Caco-2 (cell line): ENCODE measurements around the gene GPC6. TPM values are rescaled to one million over a fixed set of nuclear protein-coding genes. Genes with fewer than 3 reads are reported as not detected.

Source experiments
- BruUV-seq: library from RNA; stranded (reverse); fragments of 400-500 nt; replicated peaks from 2 replicates; lab custom pipeline; 2021; lab: Mats Ljungman, UMichigan
- CTCF ChIA-PET: fragments of 300-600 bp; sonication (Branson Sonifier 250); formaldehyde crosslinking; loops from one replicate; lab custom pipeline; 2022; ENCODE audit warnings: antibody characterized with exemption; lab: Charles Lee
- POLR2A ChIA-PET: fragments of 300-600 bp; sonication (Branson Sonifier 250); formaldehyde crosslinking; loops from one replicate; lab custom pipeline; 2022; ENCODE audit warnings: antibody characterized with exemption; lab: Charles Lee
- DNase-seq, 2 experiments: peaks; one replicate each; pipeline versions ENCODE4 v3.0.0 to v3.0.0-alpha.2; 2020 to 2022
- H3K27me3 ChIP-seq: replicated peaks from 2 replicates; pipeline ENCODE4 v1.6.0; 2011; ENCODE audit warnings: low read length; ENCODE audit not compliant: control insufficient read depth, insufficient read depth
- H3K36me3 ChIP-seq: 2 replicates; pipeline ENCODE4 v1.5.1; 2011; ENCODE audit warnings: low read length; ENCODE audit not compliant: control insufficient read depth, insufficient read depth
- H3K4me1 ChIP-seq: fragments of 250-450 bp; sonication (Bioruptor Pico); 2 replicates; pipeline ENCODE4 v1.5.1; 2020; ENCODE audit warnings: mild to moderate bottlenecking
- H3K4me3 ChIP-seq: 2 replicates; pipeline ENCODE4 v1.5.1; 2011; ENCODE audit warnings: low read depth, mild to moderate bottlenecking, control low read depth, low read length
- H3K9me3 ChIP-seq: fragments of 250-450 bp; sonication (Bioruptor Pico); 2 replicates; pipeline ENCODE4 v1.5.1; 2020; ENCODE audit warnings: mild to moderate bottlenecking, moderate library complexity
- H3K27ac Mint-ChIP-seq: one replicate; pipeline ENCODE4 v1.8.0; 2022; ENCODE audit warnings: mixed read lengths; ENCODE audit not compliant: unreplicated experiment
- H3K27me3 Mint-ChIP-seq: one replicate; pipeline ENCODE4 v1.8.0; 2022; ENCODE audit warnings: mixed read lengths; ENCODE audit not compliant: insufficient read depth, unreplicated experiment
- H3K36me3 Mint-ChIP-seq: one replicate; pipeline ENCODE4 v1.8.0; 2022; ENCODE audit warnings: mild to moderate bottlenecking, mixed read lengths; ENCODE audit not compliant: insufficient read depth, unreplicated experiment
- H3K4me1 Mint-ChIP-seq: one replicate; pipeline ENCODE4 v1.8.0; 2022; ENCODE audit warnings: low read depth, mixed read lengths; ENCODE audit not compliant: unreplicated experiment
- H3K4me3 Mint-ChIP-seq: one replicate; pipeline ENCODE4 v1.8.0; 2022; ENCODE audit warnings: mild to moderate bottlenecking, moderate library complexity, mixed read lengths; ENCODE audit not compliant: unreplicated experiment
- H3K9me3 Mint-ChIP-seq: one replicate; pipeline ENCODE4 v1.8.0; 2022; ENCODE audit warnings: mixed read lengths; ENCODE audit not compliant: unreplicated experiment
- CTCF ChIP-seq, 2 experiments: fragments of 200-600 bp in 1 of 2; IDR thresholded peaks; 1 replicate in 1 of 2; 2 replicates in 1 of 2; pipeline versions ENCODE4 v1.5.1 to v1.8.0; 2011 to 2022; ENCODE audit warnings: antibody characterized with exemption in 1 of 2, control low read depth in 1 of 2, inconsistent platforms in 1 of 2, low read depth in 1 of 2, low read length in 1 of 2, mild to moderate bottlenecking in 1 of 2, moderate library complexity in 1 of 2; ENCODE audit not compliant: insufficient read depth in 1 of 2, severe bottlenecking in 1 of 2, unreplicated experiment in 1 of 2
- intact Hi-C: fragments of 100-400 bp; cut with micrococcal nuclease; formaldehyde crosslinking; loops from one replicate; pipeline ENCODE4 v1.10.0; 2022; ENCODE audit not compliant: unreplicated experiment
- total RNA-seq: library from RNA; stranded (reverse); gene quantifications from 2 replicates; pipeline ENCODE4 v1.2.3, GENCODE V29; 2022

GPC6 gene
- total RNA-seq, 1 experiment from 2014 or later: 0.16 TPM

- H3K27ac Mint-ChIP-seq: no peak overlapping the region
- CTCF ChIA-PET: no interaction called here
Observed at GRCh38 chr13:93298713-93299112, 72.1 kb downstream of the GPC6 start.

GRCh38 chr13:93304134-93304533 lies 77.5 kb downstream of the GPC6 start:
- H3K36me3 ChIP-seq: no peaks in the 10 kb centered on the region
- Mint-ChIP-seq H3K27ac (no peak overlapping the region), H3K36me3 (no peaks in the 10 kb centered on the region), H3K9me3 (no peaks in the 10 kb centered on the region), H3K4me3 (no peak overlapping the region), H3K4me1 (no peaks in the 10 kb centered on the region), H3K27me3 (no peaks in the 10 kb centered on the region)
- ChIA-PET CTCF (no interaction called here), POLR2A (no interaction called here)
- BruUV-seq: no TSS peak
- TF ChIP-seq CTCF (IDR thresholded peaks at IDR 0.05; ENCODE audit: insufficient read depth in 1 of 2, low read depth in 1 of 2, low read length in 1 of 2, severe bottlenecking in 1 of 2, unreplicated experiment in 1 of 2): no peak
- no peak overlapping the region for H3K4me3 ChIP-seq
- no peaks in the 10 kb centered on the region for H3K4me1 ChIP-seq
- DNase-seq: no peak
- H3K27me3 ChIP-seq: no peaks in the 10 kb centered on the region
- intact Hi-C loops: no loop called here
- H3K9me3 ChIP-seq: no peaks in the 10 kb centered on the region

More at GRCh38 chr13:93298713-93299112, 72.1 kb downstream of the GPC6 start:
- H3K4me1 ChIP-seq: no peaks in the 10 kb centered on the region
- no peaks in the 10 kb centered on the region for H3K27me3 ChIP-seq
- no peaks in the 10 kb centered on the region for H3K9me3 ChIP-seq
- no TSS peak for BruUV-seq
- intact Hi-C loops: no loop called here
- H3K36me3 Mint-ChIP-seq: no peaks in the 10 kb centered on the region
- H3K36me3 ChIP-seq: no peaks in the 10 kb centered on the region
- no peak overlapping the region for H3K4me3 ChIP-seq
- POLR2A ChIA-PET: no interaction called here
- no peak for TF ChIP-seq CTCF (IDR thresholded peaks at IDR 0.05; ENCODE audit: insufficient read depth in 1 of 2, low read depth in 1 of 2, low read length in 1 of 2, severe bottlenecking in 1 of 2, unreplicated experiment in 1 of 2)
- peaks cover 2% of the 10 kb centered on the region for H3K27me3 Mint-ChIP-seq
- no peaks in the 10 kb centered on the region for H3K4me1 Mint-ChIP-seq
- DNase-seq: no peak
- H3K4me3 Mint-ChIP-seq: no peak overlapping the region
- H3K9me3 Mint-ChIP-seq: no peaks in the 10 kb centered on the region

- intact Hi-C loops: no loop called here
Observed at GRCh38 chr13:93304868-93305613, 78.4 kb downstream of the GPC6 start.

More at GRCh38 chr13:93304868-93305613, 78.4 kb downstream of the GPC6 start:
- TF ChIP-seq CTCF (IDR thresholded peaks at IDR 0.05; ENCODE audit: insufficient read depth in 1 of 2, low read depth in 1 of 2, low read length in 1 of 2, severe bottlenecking in 1 of 2, unreplicated experiment in 1 of 2): no peak
- Histone ChIP-seq H3K27me3 (no peaks in the 10 kb centered on the region), H3K36me3 (no peaks in the 10 kb centered on the region), H3K4me3 (no peak overlapping the region), H3K4me1 (no peaks in the 10 kb centered on the region), H3K9me3 (no peaks in the 10 kb centered on the region)
- POLR2A ChIA-PET: no interaction called here
- CTCF ChIA-PET: no interaction called here
- Mint-ChIP-seq H3K4me1 (no peaks in the 10 kb centered on the region), H3K9me3 (no peaks in the 10 kb centered on the region), H3K36me3 (no peaks in the 10 kb centered on the region), H3K27ac (no peak overlapping the region), H3K27me3 (no peaks in the 10 kb centered on the region), H3K4me3 (no peak overlapping the region)
- BruUV-seq: no TSS peak
- no peak for DNase-seq
